LNCaP clone FGC (cell line): Measurements from ENCODE around the gene ZNF76.

Experiments
- DNase-seq: peaks from one replicate; pipeline ENCODE4 v3.0.0-alpha.2; 2011; ENCODE audit warnings: low read depth
- H3K4me3 ChIP-seq: 2 replicates; pipeline ENCODE4 v1.5.1; 2011; ENCODE audit warnings: mild to moderate bottlenecking, low read depth, low read length, control low read depth
- TF ChIP-seq, protein P1 (sequence below): IDR thresholded peaks from 2 replicates; pipeline ENCODE4 v1.5.1; 2012; ENCODE audit warnings: mild to moderate bottlenecking; ENCODE audit not compliant: control insufficient read depth, insufficient read depth; ENCODE audit errors: extremely low read depth

The ZNF76 gene

DNA sequence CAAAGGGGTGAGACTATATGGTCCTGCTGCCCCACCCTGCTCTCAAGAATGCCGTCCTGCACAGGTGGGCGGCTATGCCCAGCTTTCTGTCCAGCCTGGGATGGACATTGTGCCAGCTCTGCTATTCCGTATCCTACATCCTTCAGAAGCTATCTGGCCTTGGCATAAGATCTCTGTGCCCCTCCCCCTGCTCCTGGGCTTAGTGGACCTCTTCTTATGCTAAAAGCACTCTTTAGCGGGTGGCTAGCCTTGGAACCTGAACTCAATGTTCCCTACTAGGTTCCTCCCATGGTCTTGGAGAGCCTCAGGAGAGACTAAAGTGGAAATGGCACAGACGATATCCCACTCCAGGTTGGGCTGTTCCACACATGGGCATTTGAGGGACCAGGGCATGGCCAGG lies 23.3 kb upstream of the ZNF76 start:
- TF ChIP-seq, protein P1, sequence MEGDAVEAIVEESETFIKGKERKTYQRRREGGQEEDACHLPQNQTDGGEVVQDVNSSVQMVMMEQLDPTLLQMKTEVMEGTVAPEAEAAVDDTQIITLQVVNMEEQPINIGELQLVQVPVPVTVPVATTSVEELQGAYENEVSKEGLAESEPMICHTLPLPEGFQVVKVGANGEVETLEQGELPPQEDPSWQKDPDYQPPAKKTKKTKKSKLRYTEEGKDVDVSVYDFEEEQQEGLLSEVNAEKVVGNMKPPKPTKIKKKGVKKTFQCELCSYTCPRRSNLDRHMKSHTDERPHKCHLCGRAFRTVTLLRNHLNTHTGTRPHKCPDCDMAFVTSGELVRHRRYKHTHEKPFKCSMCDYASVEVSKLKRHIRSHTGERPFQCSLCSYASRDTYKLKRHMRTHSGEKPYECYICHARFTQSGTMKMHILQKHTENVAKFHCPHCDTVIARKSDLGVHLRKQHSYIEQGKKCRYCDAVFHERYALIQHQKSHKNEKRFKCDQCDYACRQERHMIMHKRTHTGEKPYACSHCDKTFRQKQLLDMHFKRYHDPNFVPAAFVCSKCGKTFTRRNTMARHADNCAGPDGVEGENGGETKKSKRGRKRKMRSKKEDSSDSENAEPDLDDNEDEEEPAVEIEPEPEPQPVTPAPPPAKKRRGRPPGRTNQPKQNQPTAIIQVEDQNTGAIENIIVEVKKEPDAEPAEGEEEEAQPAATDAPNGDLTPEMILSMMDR, result no peak
- no peak overlapping the region for H3K4me3 ChIP-seq
- DNase-seq, result no peak

DNA sequence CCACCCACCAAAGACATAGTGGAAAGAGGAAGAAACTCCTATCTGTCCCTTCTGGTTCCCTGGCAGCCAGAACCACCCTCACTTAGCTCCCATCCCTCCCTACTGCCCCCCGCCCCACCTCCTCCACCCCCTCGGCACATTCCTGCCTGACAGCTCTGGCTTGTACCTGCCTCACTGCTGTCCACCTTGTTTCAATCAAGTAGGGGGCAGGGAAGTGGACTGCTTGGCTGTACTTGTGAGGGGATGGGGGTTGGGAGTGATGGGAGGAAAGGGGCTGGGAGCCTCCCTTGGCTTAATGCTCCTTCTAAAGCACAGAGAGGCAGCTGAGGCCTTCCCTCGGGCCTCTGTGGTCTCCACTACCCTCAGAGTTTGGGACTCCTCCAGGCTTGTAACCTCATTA lies 22.1 kb upstream of the ZNF76 start:
- no peak overlapping the region for H3K4me3 ChIP-seq
- TF ChIP-seq, protein P1, result no peak
- no peak for DNase-seq

DNA sequence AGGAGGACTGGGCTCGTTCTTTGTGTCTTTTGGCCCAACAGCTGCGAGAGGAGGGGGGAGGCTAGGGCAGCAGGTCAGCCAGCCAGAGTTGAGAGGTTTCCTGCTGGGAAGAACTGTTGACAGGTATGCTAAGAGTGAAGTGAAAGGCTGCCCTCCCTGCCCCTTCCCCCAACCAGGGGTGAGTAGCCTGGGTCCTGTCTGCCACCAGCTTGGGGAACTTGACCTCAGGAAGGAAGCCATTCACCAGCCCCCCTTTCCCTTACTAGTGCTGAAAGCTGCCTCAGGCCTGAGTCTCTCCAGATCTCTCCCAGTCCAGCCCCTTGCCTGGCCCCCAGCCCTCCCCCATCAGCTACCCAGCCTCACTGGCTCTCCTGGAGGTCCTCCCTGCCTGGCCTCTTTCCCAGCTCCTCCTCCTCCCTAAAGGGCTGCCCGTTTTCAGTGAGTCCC lies 20.7 kb upstream of the ZNF76 start:
- DNase-seq, result no peak
- TF ChIP-seq, protein P1, result no peak

DNA sequence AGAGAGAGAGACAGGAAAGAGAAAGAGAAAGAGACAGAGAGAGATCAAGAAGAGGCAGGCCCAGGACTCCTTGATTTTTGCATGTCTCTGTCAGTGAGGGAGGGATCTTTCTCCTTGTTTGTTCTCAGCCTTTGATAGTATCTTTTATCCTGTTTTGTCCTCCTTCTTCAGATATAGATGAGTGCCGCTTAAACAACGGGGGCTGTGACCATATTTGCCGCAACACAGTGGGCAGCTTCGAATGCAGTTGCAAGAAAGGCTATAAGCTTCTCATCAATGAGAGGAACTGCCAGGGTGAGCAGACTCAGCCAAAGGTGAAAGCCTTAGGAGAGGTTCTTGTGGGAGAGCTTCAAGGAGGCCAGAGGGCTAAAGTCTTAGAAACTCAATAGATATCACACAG lies 20.0 kb upstream of the ZNF76 start:
- no peak overlapping the region for H3K4me3 ChIP-seq
- TF ChIP-seq, protein P1, result no peak
- DNase-seq, result no peak

More for the DNA sequence above, 20.7 kb upstream of the ZNF76 start:
- H3K4me3 ChIP-seq, result no peak overlapping the region

DNA sequence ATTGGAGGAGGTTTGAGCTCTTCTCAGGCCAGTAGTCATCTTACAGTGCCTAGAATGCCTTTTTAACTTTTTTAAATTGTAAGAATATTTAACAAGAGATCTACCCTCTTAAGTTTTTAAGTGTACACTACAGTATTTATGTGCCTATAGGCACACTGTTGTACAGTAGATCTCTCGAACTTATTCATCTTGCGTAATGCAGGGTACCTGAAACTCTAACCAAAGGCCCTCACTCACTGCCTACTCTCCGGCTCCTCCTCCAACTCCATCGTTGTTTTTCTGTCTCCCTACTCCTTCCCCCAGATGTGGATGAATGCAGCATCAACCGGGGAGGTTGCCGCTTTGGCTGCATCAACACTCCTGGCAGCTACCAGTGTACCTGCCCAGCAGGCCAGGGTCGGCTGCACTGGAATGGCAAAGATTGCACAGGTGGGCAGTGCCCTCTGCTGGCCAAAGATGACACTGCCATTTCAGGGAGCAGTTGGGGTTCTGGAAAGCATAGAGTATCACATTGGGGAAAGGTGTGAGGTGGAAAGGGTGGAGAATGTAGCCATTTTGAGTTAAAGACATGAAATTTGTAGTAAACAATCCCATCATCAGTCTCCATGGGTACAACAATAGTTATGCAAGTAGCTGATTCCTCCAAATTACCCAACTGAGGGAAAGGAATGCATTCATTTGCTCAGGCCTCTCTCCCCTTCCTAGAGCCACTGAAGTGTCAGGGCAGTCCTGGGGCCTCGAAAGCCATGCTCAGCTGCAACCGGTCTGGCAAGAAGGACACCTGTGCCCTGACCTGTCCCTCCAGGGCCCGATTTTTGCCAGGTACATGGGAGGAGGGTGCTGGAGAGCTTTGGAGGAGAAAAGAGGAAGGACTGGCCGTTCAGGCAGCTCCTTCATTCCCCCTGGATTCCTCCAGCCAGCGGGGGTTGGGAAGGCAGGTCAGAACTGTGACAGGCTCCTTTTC lies 18.4 kb upstream of the ZNF76 start:
- peak; percentile 41 for DNase-seq
- H3K4me3 ChIP-seq, result no peak overlapping the region
- TF ChIP-seq, protein P1, result peak; percentile 96

DNA sequence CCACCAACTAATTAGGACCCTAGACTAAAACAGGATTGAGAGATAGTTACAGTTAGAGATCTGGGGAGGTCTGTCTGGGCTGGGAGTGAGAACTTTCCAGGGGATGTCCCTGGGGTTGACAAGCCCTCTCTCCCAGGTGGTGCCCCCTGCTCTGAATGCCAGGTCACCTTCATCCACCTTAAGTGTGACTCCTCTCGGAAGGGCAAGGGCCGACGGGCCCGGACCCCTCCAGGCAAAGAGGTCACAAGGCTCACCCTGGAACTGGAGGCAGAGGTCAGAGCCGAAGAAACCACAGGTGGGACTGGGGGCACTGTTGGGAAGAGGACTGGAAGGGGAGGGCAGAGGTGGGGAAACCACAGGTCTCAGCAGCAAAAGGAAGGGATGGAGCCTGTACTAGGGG lies 17.0 kb upstream of the ZNF76 start:
- no peak for DNase-seq
- TF ChIP-seq, protein P1, result no peak
- H3K4me3 ChIP-seq, result no peak overlapping the region
